Suprapubic skin (tissue), 3 donors: ENCODE results near the gene COMMD1.

Experiments used
- CTCF ChIP-seq, 2 donors: fragments of 200-600 bp in 1 of 2; fragments of 450-650 bp in 1 of 2; sonication (generic) in 1 of 2; IDR thresholded peaks; one replicate each; pipeline ENCODE4 v1.5.1; 2016 to 2019; ENCODE audit warnings: antibody characterized with exemption in 2 of 2, mild to moderate bottlenecking in 1 of 2, moderate library complexity in 1 of 2
- EP300 ChIP-seq: sonication (generic); formaldehyde crosslinking; IDR thresholded peaks from one replicate; pipeline ENCODE4 v1.6.1; 2017; ENCODE audit warnings: antibody characterized with exemption

GRCh38 chr2:61967262-61967661 is 61.8 kb downstream of the COMMD1 start:
- TF ChIP-seq CTCF (IDR thresholded peaks at IDR 0.05) (no peak), EP300 (no peak)
